ENCODE results near the gene IFI16. TPM values are rescaled to one million over a fixed set of nuclear protein-coding genes. Genes with fewer than 3 reads are reported as not detected.
"Not testable (repeated sequence)": the region's sequence is repeated elsewhere in the genome, so short reads cannot be mapped to it uniquely, and the experiment has no call there.

Gene IFI16
- polyA plus RNA-seq, 3 donors, result 58.5 to 82.8 (median 67.2) TPM

DNA sequence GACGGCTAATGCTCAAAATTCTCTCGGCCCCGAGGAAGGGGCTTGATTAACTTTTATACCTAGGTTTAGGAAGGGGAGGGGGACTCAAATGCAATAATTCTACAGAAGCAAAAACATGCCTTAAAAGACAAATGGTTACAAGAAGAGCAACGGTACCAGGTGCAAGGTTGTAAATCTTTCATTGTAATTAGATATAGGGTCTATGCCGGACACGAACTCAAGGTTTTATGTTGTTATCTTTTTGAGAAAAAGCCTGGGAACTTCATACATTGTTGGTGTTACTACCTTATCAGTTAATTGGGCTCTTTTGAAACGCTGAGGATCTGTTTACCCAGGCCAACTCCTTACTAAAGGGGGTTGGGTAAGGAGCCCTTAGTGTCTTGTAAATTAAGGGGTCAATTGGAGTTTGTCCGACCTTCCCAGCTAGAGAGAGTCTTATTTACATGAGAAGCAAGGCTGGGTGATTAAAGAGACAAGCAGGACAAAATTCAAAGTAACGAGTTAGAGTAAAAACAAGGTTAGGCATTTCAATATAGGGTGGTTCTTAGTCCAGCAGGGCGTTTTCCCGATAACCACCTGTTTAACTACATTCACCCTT is 3.4 kb upstream of the IFI16 start:
- DNase-seq (ENCODE audit: low read depth in 3 of 3, low spot score in 2 of 3), result not testable (repeated sequence)

DNA sequence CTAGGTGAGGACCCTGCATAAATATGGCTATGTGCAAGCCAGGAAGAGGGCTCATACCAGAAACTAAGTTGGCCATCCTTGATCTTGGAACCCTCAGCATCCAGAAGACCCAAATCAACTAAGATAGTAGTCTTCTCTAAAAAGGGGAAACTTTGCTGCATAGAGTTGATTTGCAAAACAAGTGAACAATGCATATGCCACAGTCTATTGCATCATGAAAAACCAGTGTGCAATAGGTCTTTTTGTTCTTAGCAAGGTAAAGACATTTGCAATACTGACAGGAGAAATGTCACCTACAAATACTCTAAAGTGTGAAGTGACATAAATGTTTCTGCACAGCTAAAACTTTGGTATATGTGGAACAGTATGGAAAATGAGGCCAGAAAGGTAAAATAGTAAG is 2.0 kb upstream of the IFI16 start:
- DNase-seq (ENCODE audit: low read depth in 3 of 3, low spot score in 2 of 3), result no peak

DNA sequence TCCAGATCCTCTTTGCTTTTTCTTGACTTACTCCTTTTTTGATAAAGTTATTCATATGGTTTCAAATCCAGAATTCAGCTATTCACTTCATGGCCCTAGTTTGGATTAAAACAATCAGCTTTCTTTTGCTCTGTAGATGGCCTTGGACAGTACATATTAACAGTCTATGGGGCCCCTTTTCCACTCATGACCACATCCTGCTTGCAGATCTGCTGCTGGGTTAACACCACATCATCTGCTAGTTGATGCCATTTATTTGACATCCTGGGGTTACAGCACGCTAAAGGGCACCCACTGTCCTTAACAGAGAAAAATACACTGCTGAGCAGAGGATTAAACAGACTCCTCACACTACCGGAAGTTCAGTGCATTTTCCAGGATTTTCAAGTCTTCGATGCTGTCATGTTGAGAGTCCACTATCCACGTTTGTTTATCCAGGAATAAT is 941 bp upstream of the IFI16 start:
- no peak for DNase-seq (ENCODE audit: low read depth in 3 of 3, low spot score in 2 of 3)

DNA sequence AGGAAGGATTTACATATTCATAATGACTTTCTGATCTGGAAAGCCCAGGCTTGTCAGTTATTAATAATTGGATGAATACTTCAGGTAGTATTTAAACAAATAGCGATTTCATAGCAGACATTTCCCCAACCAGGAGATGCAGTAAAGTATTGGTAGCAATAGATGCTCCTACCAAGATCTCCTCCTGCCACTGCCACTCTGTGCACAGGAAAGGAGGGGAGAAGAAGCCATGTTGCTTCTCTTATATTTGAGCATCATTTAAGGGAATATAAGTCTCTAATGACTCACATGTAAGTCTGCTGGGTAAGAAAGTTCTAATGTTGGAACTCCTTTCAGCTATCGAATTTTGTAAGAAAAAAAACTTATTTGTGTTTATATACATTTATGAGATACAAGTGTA is 420 bp upstream of the IFI16 start:
- DNase-seq (ENCODE audit: low read depth in 3 of 3, low spot score in 2 of 3), result no peak

DNA sequence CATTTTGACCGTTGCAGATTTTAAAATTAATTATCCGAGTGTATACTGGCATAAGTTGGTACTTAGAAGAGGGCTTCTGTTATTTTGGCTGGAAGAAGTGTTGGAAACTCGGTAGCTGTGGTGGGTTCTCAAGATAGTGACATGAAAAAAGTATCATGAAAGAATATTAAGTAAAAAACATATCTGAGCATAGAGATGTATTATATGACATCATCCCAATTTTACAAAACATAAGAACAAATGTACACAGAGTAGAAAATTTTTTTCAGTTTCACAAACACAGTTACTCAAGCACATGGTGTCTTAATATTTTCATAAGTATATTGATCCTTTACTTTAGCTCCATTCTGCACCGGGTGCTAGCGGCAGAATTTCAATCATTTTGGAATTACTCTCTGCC is 684 bp downstream of the IFI16 start:
- DNase-seq (ENCODE audit: low read depth in 3 of 3, low spot score in 2 of 3), result no peak

DNA sequence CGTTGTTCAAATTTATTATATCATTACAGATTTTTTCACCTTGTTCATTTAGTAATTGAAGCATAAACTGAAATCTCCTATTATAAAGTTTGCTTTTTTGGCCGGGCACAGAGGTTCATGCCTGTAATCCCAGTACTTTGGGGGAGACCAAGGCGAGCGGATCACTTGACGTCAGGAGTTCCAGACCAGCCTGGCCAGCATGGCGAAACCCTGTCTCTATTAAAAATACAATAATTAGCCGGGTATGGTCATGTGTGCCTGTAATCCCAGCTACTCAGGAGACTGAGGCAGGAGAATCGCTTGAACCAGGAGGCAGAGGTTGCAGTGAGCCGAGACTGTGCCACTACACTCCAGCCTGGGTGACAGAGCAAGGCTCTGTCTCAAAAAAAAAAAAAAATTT is 1.3 kb downstream of the IFI16 start:
- DNase-seq (ENCODE audit: low read depth in 3 of 3, low spot score in 2 of 3), result not testable (repeated sequence)

DNA sequence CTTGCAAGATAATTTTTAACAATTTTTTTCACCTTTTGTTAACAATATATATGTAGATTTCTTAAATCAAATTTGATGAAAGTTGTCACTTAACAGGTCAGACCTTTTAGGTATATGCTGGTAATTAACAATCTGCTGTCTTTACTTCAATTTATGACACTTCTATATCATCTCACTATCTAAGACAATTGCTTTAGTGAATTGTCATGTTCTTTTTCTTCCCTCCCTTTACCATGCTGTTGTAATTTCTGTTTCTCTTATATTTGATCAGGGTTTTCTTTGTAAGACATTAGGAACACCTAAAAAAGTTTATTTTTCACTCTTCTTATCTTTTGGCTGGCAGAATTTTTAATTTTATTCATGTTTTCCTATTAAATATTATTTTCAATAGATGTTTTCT is 2.0 kb downstream of the IFI16 start:
- no peak for DNase-seq (ENCODE audit: low read depth in 3 of 3, low spot score in 2 of 3)

DNA sequence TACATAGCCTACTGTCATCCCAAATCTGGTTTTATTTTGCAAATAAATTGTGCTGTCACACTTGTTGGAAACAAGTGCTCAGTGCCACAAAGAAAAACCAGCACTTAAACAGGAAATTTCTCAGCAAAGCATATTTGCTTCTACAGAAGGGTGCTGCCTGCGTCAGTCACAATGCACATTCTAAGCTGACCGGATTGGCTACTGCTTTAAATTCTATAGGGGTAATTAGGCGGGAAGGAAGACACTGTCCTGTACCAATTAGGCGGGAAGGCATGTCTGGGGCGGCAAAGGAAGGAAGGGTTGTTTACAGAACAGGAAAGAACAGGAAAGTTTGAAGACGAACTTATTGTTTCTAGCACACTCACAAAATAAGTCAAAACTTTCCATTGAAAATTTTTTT is 2.8 kb downstream of the IFI16 start:
- no peak for DNase-seq (ENCODE audit: low read depth in 3 of 3, low spot score in 2 of 3)

DNA sequence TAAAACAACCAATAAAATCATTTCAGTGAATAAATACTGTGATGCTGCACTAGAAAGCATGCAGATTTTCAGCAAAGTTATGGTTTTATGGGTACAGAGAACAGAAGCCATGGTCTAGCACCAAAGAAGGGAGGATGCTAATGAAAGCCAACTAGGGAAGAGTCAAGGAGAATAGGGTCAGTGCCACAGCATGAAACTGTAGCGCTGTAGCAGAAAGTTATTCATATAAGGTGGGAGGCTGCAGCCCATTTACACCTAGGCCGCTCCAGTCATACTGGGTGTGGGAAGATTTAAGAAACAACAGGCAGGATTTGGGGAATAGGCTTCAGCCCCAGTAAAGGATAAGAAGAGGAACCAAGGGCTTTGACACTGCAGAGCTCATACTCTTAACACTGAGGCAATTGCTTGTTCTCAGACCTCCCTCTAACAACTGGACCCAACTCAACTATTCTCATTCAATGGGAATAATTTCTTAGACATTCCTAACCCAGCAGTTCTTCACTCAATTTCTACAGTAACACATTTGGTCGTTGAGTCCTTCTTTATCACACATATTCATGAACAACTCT is 4.4 kb downstream of the IFI16 start:
- no peak for DNase-seq (ENCODE audit: low read depth in 3 of 3, low spot score in 2 of 3)

DNA sequence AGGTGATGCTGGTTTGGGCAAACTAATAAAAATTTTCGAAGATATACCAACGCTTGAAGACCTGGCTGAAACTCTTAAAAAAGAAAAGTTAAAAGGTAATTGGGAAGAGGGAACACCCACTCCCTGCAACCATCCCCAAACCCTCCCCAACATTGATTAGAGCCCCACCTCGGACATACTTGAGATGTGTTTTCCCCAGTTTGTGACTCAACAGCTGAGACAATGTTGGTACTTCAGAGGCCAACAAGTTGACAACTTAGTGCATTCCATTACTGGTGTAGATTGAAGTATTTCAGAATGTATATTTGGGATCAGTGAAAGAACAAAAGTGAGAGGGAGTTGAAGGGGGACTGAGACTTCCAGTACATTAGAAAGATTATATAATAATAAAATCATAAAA is 5.1 kb downstream of the IFI16 start:
- no peak for DNase-seq (ENCODE audit: low read depth in 3 of 3, low spot score in 2 of 3)

DNA sequence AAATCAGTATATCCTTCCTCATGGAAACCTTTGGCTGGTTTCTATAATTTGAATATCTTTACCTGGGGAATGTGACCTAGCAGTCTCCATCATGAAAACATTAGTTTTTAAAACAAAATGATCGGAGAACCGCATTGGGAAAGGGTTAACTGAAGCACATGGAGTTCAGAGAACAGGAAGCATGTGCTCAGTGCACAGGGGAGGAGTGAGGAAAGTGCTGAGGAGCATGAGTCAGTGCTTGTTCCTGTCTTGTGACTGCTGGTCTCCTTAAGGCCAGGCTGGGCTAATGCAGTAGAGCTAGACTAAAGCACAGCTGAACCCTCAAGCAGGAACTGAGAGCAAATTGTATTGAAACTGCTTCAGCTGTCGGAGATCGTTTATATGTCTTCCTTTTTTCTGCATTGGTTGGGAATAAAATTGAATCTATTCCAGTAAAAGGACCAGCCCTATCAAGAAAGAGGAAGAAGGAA is 5.8 kb downstream of the IFI16 start:
- no peak for DNase-seq (ENCODE audit: low read depth in 3 of 3, low spot score in 2 of 3)

DNA sequence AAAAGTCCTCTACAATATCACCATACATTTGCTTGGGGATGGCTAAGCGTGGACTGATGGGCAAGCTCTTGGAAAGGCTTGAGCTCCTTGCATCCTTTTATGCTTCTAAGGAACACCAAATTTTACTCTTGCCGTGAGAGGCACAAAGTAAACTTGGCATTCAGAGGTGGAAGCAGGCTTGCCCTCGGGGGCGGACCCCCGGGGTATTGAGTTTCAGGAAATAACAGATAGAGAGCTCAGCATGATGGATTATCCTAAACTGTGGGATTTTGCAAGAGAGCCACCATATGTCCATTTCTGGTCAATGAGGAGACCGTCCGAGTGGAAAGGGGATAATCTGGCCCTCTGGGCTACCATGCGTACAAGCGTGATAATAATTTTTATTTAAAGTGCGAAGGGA is 14.0 kb downstream of the IFI16 start:
- DNase-seq (ENCODE audit: low read depth in 3 of 3, low spot score in 2 of 3), result no peak

DNA sequence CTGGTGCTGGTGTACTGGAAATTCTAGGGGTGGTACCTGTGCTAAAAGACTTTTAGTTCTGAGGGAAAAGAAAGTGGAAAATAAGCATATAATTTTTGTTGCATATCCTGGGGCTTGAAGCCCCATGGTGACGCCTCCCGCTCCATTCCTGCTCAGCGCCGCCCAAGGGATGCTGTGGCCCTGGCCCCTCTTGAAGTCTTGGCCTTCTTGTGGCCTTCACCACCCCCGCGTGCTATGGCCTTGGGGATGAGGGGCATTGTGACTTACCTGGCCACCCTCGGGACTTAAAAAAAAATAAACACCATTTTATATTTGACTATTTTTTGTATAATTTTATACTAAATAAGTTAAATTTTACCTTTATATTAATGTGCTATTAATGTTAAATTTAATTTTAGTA is 15.3 kb downstream of the IFI16 start:
- DNase-seq (ENCODE audit: low read depth in 3 of 3, low spot score in 2 of 3), result no peak

DNA sequence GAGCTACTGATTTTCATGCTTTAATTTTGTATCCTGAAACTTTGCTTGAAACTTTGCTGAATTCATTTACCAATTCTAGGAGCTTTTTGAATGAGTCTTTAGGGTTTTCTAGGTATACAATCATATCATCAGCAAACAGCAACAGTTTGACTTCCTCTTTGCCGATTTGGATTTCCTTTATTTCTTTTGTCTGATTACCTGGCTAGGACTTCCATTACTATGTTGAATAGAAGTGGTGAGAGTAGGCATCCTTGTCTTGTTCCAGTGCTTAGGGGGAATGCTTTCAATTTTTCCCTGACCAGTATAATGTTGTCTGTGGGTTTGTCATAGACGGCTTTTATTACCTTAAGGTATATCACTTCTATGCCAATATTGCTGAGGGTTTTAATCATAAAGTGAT is 17.1 kb downstream of the IFI16 start:
- not testable (repeated sequence) for DNase-seq (ENCODE audit: low read depth in 3 of 3, low spot score in 2 of 3)

DNA sequence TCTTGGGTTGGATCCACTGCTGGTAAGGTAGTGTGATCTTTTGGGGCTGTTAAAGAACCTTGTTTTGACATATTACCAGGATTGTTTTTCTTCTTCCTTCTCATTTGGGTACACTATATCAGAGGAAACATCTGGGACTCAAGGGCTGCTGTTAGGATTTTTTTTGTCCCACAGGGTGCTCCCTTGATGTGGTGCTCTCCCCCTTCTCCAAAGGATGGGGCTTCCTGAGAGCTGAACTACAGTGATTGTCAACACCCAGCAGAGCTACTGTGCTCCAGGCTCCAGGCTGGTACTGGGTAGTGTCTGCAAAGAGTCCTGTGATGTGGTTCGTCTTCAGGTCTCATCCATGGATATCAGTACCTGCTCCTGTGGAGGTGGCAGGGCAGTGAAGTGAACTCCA is 20.6 kb downstream of the IFI16 start:
- DNase-seq (ENCODE audit: low read depth in 3 of 3, low spot score in 2 of 3), result no peak

DNA sequence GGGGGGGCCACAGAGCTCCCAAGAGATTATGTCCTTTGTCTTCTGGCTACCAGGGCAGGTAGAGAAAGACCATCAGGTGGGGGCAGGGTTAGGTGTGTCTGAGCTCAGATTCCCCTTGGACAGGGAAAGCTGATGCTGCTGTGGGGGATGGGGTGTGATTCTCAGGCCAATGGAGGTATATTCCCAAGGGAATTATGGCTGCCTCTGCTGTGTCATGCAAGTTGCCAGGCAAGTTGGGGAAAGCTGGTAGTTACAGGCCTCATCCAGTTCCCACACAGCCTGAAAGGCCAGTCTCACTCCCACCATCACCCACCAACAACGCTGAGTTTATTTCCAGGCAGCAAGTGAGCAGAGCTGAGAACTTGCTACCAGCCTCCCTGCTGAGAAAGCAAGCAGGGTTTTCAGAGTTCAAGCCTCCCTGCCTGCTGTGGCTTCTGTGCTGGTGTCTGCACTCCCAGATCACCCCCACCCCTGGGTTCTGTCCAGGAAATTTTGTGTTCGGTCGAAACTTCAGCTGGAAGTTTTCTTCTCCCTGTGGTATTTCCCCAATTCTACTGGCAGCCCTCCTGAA is 21.3 kb downstream of the IFI16 start:
- no peak for DNase-seq (ENCODE audit: low read depth in 3 of 3, low spot score in 2 of 3)

DNA sequence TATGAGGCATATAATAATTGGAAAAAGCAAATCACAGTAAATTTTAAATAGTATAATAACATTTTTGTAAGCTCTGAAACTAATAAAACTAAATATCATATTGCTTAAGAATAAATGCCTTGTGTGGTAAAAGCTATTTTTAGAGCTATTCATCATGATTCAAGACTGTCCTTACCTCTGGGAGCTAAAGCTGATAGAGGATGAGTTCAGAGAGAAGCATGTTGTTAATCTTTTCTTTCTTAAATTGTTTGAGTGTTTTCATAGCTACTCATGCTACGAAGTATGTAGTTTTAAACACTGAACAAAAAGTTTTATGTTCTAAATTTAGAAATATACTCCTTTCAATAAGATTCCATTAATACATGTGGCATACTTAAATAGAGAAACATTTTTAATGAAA is 30.5 kb downstream of the IFI16 start:
- no peak for DNase-seq (ENCODE audit: low read depth in 3 of 3, low spot score in 2 of 3)

DNA sequence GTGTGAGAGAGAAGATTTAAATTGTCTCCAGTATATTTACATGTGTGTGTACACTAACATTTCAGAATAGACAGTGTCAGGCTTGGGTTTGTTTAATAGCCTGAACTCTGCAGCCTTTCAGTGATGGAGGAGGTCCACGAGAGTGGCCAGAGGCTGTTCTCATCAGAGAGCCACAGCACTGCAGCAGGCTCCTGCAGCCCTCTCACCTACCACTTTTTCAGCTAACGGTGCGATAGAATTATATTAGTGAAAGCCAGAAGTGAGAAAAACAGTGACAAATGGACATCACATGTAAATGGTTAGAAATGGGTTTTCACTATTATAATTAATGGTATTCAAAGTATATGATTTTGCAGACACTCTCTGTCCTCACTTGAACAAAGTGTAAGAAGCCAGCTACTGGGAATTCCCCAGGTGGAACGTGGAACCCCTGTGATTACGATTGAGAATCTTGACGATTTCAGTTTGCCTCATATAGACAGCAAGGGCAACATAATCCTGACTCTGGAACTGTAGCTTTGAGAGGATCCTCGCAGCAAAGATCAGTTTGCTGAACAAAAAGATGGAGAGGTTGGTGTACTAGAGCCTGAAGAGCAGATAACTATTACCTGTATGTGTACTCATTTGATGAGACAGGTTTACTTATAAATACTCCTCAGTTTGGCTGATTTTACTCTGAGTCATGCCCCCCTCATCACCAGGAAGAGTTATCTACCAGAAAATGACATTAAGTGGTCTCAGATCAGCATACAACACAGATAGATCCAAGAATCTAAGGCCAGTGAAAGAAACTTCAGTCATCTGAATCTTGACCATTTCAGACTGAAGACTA is 31.4 kb downstream of the IFI16 start:
- no peak for DNase-seq (ENCODE audit: low read depth in 3 of 3, low spot score in 2 of 3)

DNA sequence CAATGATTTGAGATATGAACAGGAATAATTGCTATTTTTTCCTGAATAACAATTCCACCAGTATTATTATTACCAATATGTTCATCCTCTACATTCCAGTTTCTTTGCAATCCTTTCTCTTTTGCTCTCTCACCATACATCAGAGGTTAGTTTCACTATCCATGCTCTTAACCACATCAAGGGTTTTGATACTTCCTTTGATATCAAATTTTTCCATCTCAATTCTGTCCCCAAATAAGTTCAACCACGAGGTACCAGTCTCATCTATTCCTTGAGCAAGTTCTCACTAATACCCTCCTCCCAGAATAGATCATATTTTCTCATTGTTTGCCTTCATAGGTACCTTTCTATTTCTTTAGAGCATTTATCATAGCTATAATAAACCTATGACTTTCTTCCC is 36.8 kb downstream of the IFI16 start:
- DNase-seq (ENCODE audit: low read depth in 3 of 3, low spot score in 2 of 3), result not testable (repeated sequence)

DNA sequence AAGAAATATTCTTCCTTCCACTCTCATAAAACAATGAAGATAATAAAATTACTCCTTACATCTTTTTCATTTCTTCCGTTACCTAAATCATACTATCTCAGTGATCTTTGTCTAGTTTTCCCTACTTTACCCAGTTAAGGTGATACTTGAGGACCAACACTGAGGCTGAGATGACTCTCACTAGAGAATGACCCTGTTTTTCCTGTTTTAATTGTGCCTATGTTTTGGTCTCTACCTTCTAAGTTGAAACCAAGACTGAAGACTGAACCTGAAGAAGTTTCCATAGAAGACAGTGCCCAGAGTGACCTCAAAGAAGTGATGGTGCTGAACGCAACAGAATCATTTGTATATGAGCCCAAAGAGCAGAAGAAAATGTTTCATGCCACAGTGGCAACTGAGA is 41.7 kb downstream of the IFI16 start:
- DNase-seq (ENCODE audit: low read depth in 3 of 3, low spot score in 2 of 3), result no peak

DNA sequence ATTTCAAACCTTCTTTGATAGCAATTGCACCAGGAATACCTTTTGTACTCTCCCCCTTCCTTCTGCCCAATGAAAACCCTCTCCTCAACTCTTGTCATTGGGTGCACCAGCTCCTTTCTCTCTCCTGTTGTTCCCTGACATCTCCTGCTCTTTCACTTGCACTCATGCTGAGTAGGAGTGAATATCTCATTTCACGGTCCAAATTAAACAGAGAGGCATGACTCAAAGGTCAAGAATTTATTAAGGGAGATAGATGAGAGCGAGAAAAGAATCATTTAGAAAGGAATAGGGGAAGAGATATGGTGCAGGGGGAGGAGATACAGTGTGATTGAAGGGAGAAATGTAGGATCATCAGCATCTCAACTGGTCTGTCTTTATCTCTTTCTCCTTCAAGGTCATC is 44.7 kb downstream of the IFI16 start:
- no peak for DNase-seq (ENCODE audit: low read depth in 3 of 3, low spot score in 2 of 3)

DNA sequence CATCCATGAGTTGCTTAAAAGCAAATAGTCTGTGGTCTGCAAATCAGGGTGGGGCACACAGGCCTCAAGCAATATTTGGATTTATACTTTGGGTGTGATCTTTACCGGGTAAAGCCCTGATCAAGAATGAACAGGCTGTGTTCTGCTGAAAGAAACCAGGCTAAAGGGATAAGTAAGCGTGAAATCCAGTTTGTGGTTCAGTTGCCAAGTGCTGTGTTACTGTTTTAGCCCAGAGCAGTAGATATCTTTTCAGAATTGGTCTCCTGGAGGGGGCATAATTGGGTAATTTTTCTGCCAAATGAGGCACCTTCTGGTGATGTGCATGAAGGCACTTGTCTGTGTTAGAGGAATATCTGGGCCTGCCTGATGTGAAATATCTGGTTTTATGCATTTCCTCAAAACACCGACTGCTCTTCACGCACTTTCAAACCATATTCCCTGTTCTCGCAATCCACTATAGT is 45.5 kb downstream of the IFI16 start:
- no peak for DNase-seq (ENCODE audit: low read depth in 3 of 3, low spot score in 2 of 3)

Data from right renal cortex interstitium (tissue), 3 donors.